ENCODE results near the gene RAX.

DNA sequence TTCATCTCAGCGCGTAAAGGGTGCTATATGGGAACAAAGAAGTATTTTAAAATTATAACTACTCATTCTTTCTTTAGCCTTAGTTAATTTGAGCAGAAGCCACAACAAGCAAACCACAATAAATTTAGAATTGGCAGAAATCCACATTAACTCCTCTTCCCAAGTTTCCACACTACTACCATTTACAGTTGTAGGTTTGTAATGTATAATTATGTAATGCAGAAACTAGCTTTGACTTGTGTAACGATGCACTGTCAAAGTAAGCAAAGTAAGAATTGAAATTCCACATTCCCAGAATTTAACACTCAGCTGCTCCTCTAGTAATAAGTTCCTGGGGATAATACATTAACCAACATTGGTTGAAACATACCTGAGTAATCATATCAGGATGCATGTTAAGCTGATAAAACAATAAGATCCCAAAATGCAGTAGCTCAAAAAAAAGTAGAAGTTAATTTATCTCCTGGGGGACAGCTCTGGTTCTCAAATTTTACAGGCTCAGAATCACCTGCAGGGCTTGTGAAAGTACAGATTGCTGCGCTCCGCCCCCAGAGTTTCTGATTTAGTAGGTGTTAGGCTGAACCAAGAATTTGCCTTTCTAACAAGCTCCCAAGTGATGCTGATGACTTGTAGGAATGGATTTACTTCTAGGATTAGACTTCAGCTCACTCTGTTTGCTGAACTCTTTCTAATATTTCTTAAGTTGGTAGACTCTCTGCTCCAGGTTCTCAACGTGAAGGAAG is 43.4 kb downstream of the RAX start:
- no peak for TF ChIP-seq CTCF (IDR thresholded peaks at IDR 0.05; ENCODE audit: low read depth, low read length)
- TF ChIP-seq EZH2phosphoT487 (IDR thresholded peaks at IDR 0.05; ENCODE audit: low read depth): no peak
